DMS53 (cell line): Measurements from ENCODE around the gene ADGRL3.
A peak's percentile ranks its signal among the peaks of the same experiment; 100 is the strongest.
"Not testable (repeated sequence)": the region's sequence is repeated elsewhere in the genome, so short reads cannot be mapped to it uniquely, and the experiment has no call there.

Source experiments
- DNase-seq: peaks from one replicate; lab custom pipeline; 2025; lab: John Stamatoyannopoulos, UW

The ADGRL3 gene

GRCh38 chr4:61356696-61357095 lies 156.6 kb downstream of the ADGRL3 start:
- no peak for DNase-seq

GRCh38 chr4:61359301-61359700 lies 159.2 kb downstream of the ADGRL3 start:
- DNase-seq = no peak

- DNase-seq = peak; percentile 76
Measured at GRCh38 chr4:61372817-61373216, 172.7 kb downstream of the ADGRL3 start.

- DNase-seq = peak; percentile 7
Measured at GRCh38 chr4:61373901-61374440, 173.8 kb downstream of the ADGRL3 start.

GRCh38 chr4:61374447-61374891 lies 174.3 kb downstream of the ADGRL3 start:
- peak; percentile 2 for DNase-seq

- DNase-seq = no peak
Measured at GRCh38 chr4:61375301-61375700, 175.2 kb downstream of the ADGRL3 start.

- DNase-seq = no peak
Measured at GRCh38 chr4:61376301-61376700, 176.2 kb downstream of the ADGRL3 start.

- no peak for DNase-seq
Measured at GRCh38 chr4:61379406-61379805, 179.3 kb downstream of the ADGRL3 start.

- peak; percentile 34 for DNase-seq
Measured at GRCh38 chr4:61380865-61381264, 180.7 kb downstream of the ADGRL3 start.

- DNase-seq = no peak
Measured at GRCh38 chr4:61385256-61385655, 185.1 kb downstream of the ADGRL3 start.

GRCh38 chr4:61387372-61387771 lies 187.2 kb downstream of the ADGRL3 start:
- not testable (repeated sequence) for DNase-seq

GRCh38 chr4:61389640-61390039 lies 189.5 kb downstream of the ADGRL3 start:
- DNase-seq = no peak

- DNase-seq = no peak
Measured at GRCh38 chr4:61395754-61396153, 195.6 kb downstream of the ADGRL3 start.

- no peak for DNase-seq
Measured at GRCh38 chr4:61397174-61397573, 197.0 kb downstream of the ADGRL3 start.

- DNase-seq = peak; percentile 35
Measured at GRCh38 chr4:61400439-61401038, 200.4 kb downstream of the ADGRL3 start.

GRCh38 chr4:61401771-61402170 lies 201.6 kb downstream of the ADGRL3 start:
- DNase-seq = peak; percentile 79

GRCh38 chr4:61405307-61405706 lies 205.2 kb downstream of the ADGRL3 start:
- DNase-seq = no peak

GRCh38 chr4:61406677-61407076 lies 206.6 kb downstream of the ADGRL3 start:
- DNase-seq = peak; percentile 4

GRCh38 chr4:61407642-61408618 lies 207.8 kb downstream of the ADGRL3 start:
- DNase-seq = peak; percentile 24

- no peak for DNase-seq
Measured at GRCh38 chr4:61408861-61409260, 208.7 kb downstream of the ADGRL3 start.

GRCh38 chr4:61411241-61411640 lies 211.1 kb downstream of the ADGRL3 start:
- DNase-seq = no peak

GRCh38 chr4:61425315-61425714 lies 225.2 kb downstream of the ADGRL3 start:
- DNase-seq = no peak

- DNase-seq = no peak
Measured at GRCh38 chr4:61426229-61426628, 226.1 kb downstream of the ADGRL3 start.
